Right lobe of liver (tissue), 4 donors: ENCODE data around the gene ERGIC2.

Source experiments
- CTCF ChIP-seq, 4 donors: fragments of 200-600 bp in 3 of 4; fragments of 450-650 bp in 1 of 4; IDR thresholded peaks; one replicate each; pipeline versions ENCODE4 v1.5.1 to v1.8.0; 2016 to 2022; ENCODE audit warnings: antibody characterized with exemption in 4 of 4, mild to moderate bottlenecking in 2 of 4
- POLR2A ChIP-seq: fragments of 450-650 bp; IDR thresholded peaks from one replicate; pipeline ENCODE4 v1.6.1; 2017; ENCODE audit warnings: antibody characterized with exemption, mild to moderate bottlenecking
- donor health status: DM: no; HTN: no; CAD: no.
- donor health status: DM: no; HTN: no; CAD: no.
- donor health status: DM: no; HTN: yes; CAD: no.

- TF ChIP-seq CTCF (IDR thresholded peaks at IDR 0.05): no peak
- no peak for TF ChIP-seq POLR2A
Observed at GRCh38 chr12:29333178-29333577, 47.8 kb downstream of the ERGIC2 start.
